HepG2 (cell line): ENCODE data around the gene SMARCA4. TPM values are rescaled to one million over a fixed set of nuclear protein-coding genes. Genes with fewer than 3 reads are reported as not detected.

ENCODE experiments used
- ATAC-seq: fragments of 200-7000 bp; cut with Tn5 transposase; 3 replicates; pipeline ENCODE4 v1.9.1; 2020; ENCODE audit warnings: mild to moderate bottlenecking, moderate library complexity
- BruUV-seq: library from RNA; stranded (reverse); fragments of 400-500 nt; replicated peaks from 2 replicates; lab custom pipeline; 2021; lab: Mats Ljungman, UMichigan
- CTCF ChIA-PET: fragments of 300-600 bp; formaldehyde crosslinking; extraction: SDS; loops from one replicate; lab custom pipeline; 2021; ENCODE audit warnings: low total read pairs, inconsistent platforms, low intra/inter-chr PET ratio; lab: Yijun Ruan, JAX
- POLR2A ChIA-PET: fragments of 350-600 bp; sonication (Branson Sonifier 250); formaldehyde crosslinking; loops from one replicate; lab custom pipeline; 2020; ENCODE audit warnings: antibody characterized with exemption, inconsistent platforms; lab: Yijun Ruan, JAX
- DNase-seq: peaks from one replicate; pipeline ENCODE4 v3.0.0-alpha.2; 2015; ENCODE audit warnings: low spot score
- FAIRE-seq: peaks from 3 replicates; lab custom pipeline; 2011; peaks lifted over from hg19 to GRCh38; lab: Jason Lieb, UNC
- H2AFZ ChIP-seq: one replicate; pipeline ENCODE4 v1.6.1; 2011; ENCODE audit warnings: low read length, inconsistent platforms
- H3K27ac ChIP-seq: fragments of 300-600 bp; 3 replicates; pipeline ENCODE4 v1.8.0; 2011; ENCODE audit warnings: mixed run types, mild to moderate bottlenecking, mixed read lengths, low read length, inconsistent platforms; ENCODE audit not compliant: insufficient read depth; ENCODE audit errors: extremely low read length
- H3K27me3 ChIP-seq, 2 experiments: fragments of 200-600 bp in 1 of 2; 2 replicates in 1 of 2; 3 replicates in 1 of 2; pipeline versions ENCODE4 v1.6.0 to v1.8.0; 2011; ENCODE audit warnings: low read length in 2 of 2, mild to moderate bottlenecking in 2 of 2, moderate library complexity in 2 of 2, inconsistent platforms in 1 of 2; ENCODE audit not compliant: insufficient read depth in 2 of 2, control insufficient read depth in 1 of 2
- H3K36me3 ChIP-seq, 2 experiments: fragments of 200-600 bp in 1 of 2; replicated peaks in 1 of 2; 2 replicates in 1 of 2; 3 replicates in 1 of 2; pipeline versions ENCODE4 v1.5.1 to v1.8.0; 2011; ENCODE audit warnings: low read length in 2 of 2, inconsistent platforms in 1 of 2; ENCODE audit not compliant: insufficient read depth in 2 of 2, control insufficient read depth in 1 of 2
- H3K4me1 ChIP-seq: 2 replicates; pipeline ENCODE4 v1.5.1; 2012; ENCODE audit warnings: low read length, inconsistent platforms; ENCODE audit not compliant: insufficient read depth
- H3K4me2 ChIP-seq: 2 replicates; pipeline ENCODE4 v1.6.0; 2011; ENCODE audit warnings: low read depth, low read length, inconsistent platforms
- H3K4me3 ChIP-seq, 3 experiments: fragments of 200-600 bp in 1 of 3; sonication (generic), shearing (Covaris generic) in 1 of 3; replicated peaks in 1 of 3; 2 replicates each; pipeline ENCODE4 v1.5.1; 2011 to 2016; ENCODE audit warnings: low read length in 3 of 3, inconsistent platforms in 2 of 3, low read depth in 2 of 3, mild to moderate bottlenecking in 2 of 3, control low read depth in 1 of 3, mixed read lengths in 1 of 3; ENCODE audit not compliant: insufficient read depth in 1 of 3
- H3K79me2 ChIP-seq: one replicate; pipeline ENCODE4 v1.6.1; 2011; ENCODE audit warnings: low read length, inconsistent platforms; ENCODE audit not compliant: insufficient read depth
- H3K9ac ChIP-seq: 2 replicates; pipeline ENCODE4 v1.6.0; 2011; ENCODE audit warnings: mild to moderate bottlenecking, low read depth, low read length, inconsistent platforms; ENCODE audit not compliant: insufficient read depth
- H3K9me3 ChIP-seq: 2 replicates; pipeline ENCODE4 v1.5.1; 2012; ENCODE audit warnings: mild to moderate bottlenecking, low read length
- H4K20me1 ChIP-seq: 2 replicates; pipeline ENCODE4 v1.6.0; 2011; ENCODE audit warnings: inconsistent platforms, mild to moderate bottlenecking, low read length, moderate library complexity; ENCODE audit not compliant: insufficient read depth
- FOSL1 ChIP-seq: sonication (generic); formaldehyde crosslinking; IDR thresholded peaks from 2 replicates; pipeline ENCODE4 v1.9.0; 2021; ENCODE audit warnings: missing genetic modification reagents, borderline replicate concordance
- HNF4A ChIP-seq: sonication (generic); formaldehyde crosslinking; IDR thresholded peaks from 2 replicates; pipeline ENCODE4 v1.4.0; 2020; ENCODE audit warnings: missing genetic modification reagents
- MED1 ChIP-seq: sonication (generic); formaldehyde crosslinking; IDR thresholded peaks from 2 replicates; pipeline ENCODE4 v1.4.0; 2020; ENCODE audit warnings: missing genetic modification reagents
- MEIS2 ChIP-seq: sonication (generic); formaldehyde crosslinking; IDR thresholded peaks from 2 replicates; pipeline ENCODE4 v1.9.0; 2021; ENCODE audit warnings: mild to moderate bottlenecking, missing genetic modification reagents
- MTA1 ChIP-seq: sonication (generic); formaldehyde crosslinking; IDR thresholded peaks from 2 replicates; pipeline ENCODE4 v1.4.0; 2020; ENCODE audit warnings: missing genetic modification reagents, mild to moderate bottlenecking, borderline replicate concordance
- NR2F1 ChIP-seq, 2 experiments: fragments of 450-650 bp in 1 of 2; formaldehyde crosslinking in 1 of 2; IDR thresholded peaks; 2 replicates each; pipeline versions ENCODE4 v1.5.0 to v1.6.1; 2016 to 2020; ENCODE audit warnings: mild to moderate bottlenecking in 1 of 2, missing compliant biosample characterization in 1 of 2, missing genetic modification reagents in 1 of 2, moderate library complexity in 1 of 2
- NR2F2 ChIP-seq: IDR thresholded peaks from 2 replicates; pipeline ENCODE4 v1.6.1; 2012; ENCODE audit warnings: low read depth, inconsistent platforms, borderline replicate concordance
- RARA ChIP-seq: IDR thresholded peaks from 2 replicates; pipeline ENCODE4 v1.6.1; 2016; ENCODE audit warnings: missing genetic modification reagents, missing compliant biosample characterization
- RBM22 ChIP-seq: fragments of 200-400 bp; formaldehyde crosslinking; optimal IDR thresholded peaks from 2 replicates; pipeline ENCODE3; 2017; ENCODE audit warnings: mild to moderate bottlenecking, low read length, moderate library complexity
- RXRA ChIP-seq: sonication (generic); formaldehyde crosslinking; IDR thresholded peaks from 2 replicates; pipeline ENCODE4 v1.5.1; 2020; ENCODE audit warnings: missing genetic modification reagents
- RXRB ChIP-seq: IDR thresholded peaks from 2 replicates; pipeline ENCODE4 v1.6.1; 2016; ENCODE audit warnings: borderline replicate concordance, missing genetic modification reagents, missing compliant biosample characterization
- SAP130 ChIP-seq: IDR thresholded peaks from 2 replicates; pipeline ENCODE4 v1.6.1; 2016; ENCODE audit warnings: low read depth
- SOX6 ChIP-seq, 2 experiments: fragments of 450-650 bp in 1 of 2; sonication (generic) in 1 of 2; formaldehyde crosslinking in 1 of 2; IDR thresholded peaks; 2 replicates each; pipeline versions ENCODE4 v1.4.0 to v1.6.1; 2017 to 2020; ENCODE audit warnings: antibody characterized with exemption in 1 of 2, mild to moderate bottlenecking in 1 of 2, missing genetic modification reagents in 1 of 2
- ZEB1 ChIP-seq: IDR thresholded peaks from 2 replicates; pipeline ENCODE4 v1.6.1; 2012; ENCODE audit warnings: mild to moderate bottlenecking, low read depth, inconsistent platforms; ENCODE audit not compliant: insufficient replicate concordance
- ZNF24 ChIP-seq: fragments of 450-650 bp; IDR thresholded peaks from 2 replicates; pipeline ENCODE4 v1.6.1; 2017; ENCODE audit warnings: antibody characterized with exemption, mild to moderate bottlenecking
- ZNF292 ChIP-seq: sonication (generic); formaldehyde crosslinking; IDR thresholded peaks from 2 replicates; pipeline ENCODE4 v1.8.1; 2022; ENCODE audit warnings: mild to moderate bottlenecking, low read depth, missing genetic modification reagents, borderline replicate concordance
- ZNF562 ChIP-seq: sonication (generic); formaldehyde crosslinking; IDR thresholded peaks from 2 replicates; pipeline ENCODE4 v1.8.0; 2022; ENCODE audit warnings: missing genetic modification reagents, borderline replicate concordance
- WGBS: methylation state at CpG from one replicate; pipeline ENCODE4 v1.1.6; 2017; ENCODE audit warnings: low lambda C conversion rate; 5-methylcytosine and 5-hydroxymethylcytosine counted together
- in situ Hi-C: cut with HindIII; loops from 2 replicates; pipeline ENCODE4 v1.10.0; 2017; ENCODE audit warnings: low pct_unique_long_range_greater_than_20kb; ENCODE audit not compliant: extremely low pct_ligation_motif_present
- intact Hi-C: fragments of 100-400 bp; cut with micrococcal nuclease; formaldehyde crosslinking; loops from one replicate; pipeline ENCODE4 v1.10.0; 2022; ENCODE audit not compliant: unreplicated experiment
- polyA plus RNA-seq, 8 experiments: library from polyadenylated mRNA; depleted of rRNA in 3 of 8; stranded (reverse) in 7 of 8; unstranded in 1 of 8; fragments of >200 nt; fragmentation: Illumina TruSeq in 4 of 8; extraction: Trizol in 4 of 8; gene quantifications; 2 replicates each; pipeline versions ENCODE4 v1.2.1 to v1.2.3, GENCODE V29; 2011 to 2016; ENCODE audit warnings: low read depth in 4 of 8, missing spikeins in 1 of 8, mixed read lengths in 1 of 8; ENCODE audit not compliant: insufficient read depth in 1 of 8
- total RNA-seq, 5 experiments: library from RNA; depleted of rRNA; stranded (reverse); fragments of >200 nt; fragmentation: Illumina TruSeq; extraction: Trizol; gene quantifications; 2 replicates each; pipeline ENCODE4 v1.2.3, GENCODE V29; 2016; ENCODE audit warnings: low read depth in 1 of 5
- TF ChIP-seq, protein P1 (sequence below): IDR thresholded peaks from 2 replicates; pipeline ENCODE4 v1.4.0; 2020; ENCODE audit warnings: mild to moderate bottlenecking, missing genetic modification reagents
- TF ChIP-seq, protein P2 (sequence below): sonication (generic); formaldehyde crosslinking; IDR thresholded peaks from 2 replicates; pipeline ENCODE4 v1.5.0; 2020; ENCODE audit warnings: missing genetic modification reagents, mild to moderate bottlenecking, borderline replicate concordance

SMARCA4 gene
- total and polyA plus RNA-seq, 2 of the 13 experiments (the other 11 are each of a cell fraction or from before 2014, with no cell fraction given), result 25.4 to 45.9 TPM

DNA sequence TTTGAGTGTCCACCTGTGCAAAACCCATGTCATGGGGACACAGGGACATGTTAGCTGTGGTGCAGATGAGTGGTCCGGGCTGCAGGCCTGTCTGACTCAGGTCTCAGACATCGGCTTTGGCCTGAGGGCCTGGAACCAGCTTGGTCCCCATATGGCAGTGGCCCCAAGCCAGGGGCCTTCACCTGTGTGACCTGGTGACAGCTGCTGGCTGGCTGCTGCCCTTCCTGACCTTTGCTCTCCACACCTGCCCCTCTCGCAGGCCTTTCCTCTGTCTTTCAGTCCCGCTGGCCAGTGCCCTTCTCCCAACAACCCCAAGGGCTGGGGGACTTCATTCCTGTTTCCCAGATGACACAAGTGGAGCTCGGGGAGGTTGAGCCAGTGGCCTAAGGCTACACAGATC, 105.5 kb downstream of the SMARCA4 start:
- no peak for FAIRE-seq
- Histone ChIP-seq H3K4me3 (no peak overlapping the region), H3K27me3 (no peaks in the 10 kb centered on the region), H3K36me3 (0 out of 5 replicates have a peak, but pooled peaks cover 0 to 2% of the 10 kb centered on the region in 2 experiments), H3K9ac (no peak overlapping the region), H4K20me1 (no peaks in the 10 kb centered on the region), H3K4me2 (0 out of 2 replicates have a peak overlapping the region, but pooled peaks have one; percentile 9), H3K9me3 (no peaks in the 10 kb centered on the region), H3K79me2 (no peaks in the 10 kb centered on the region), H3K4me1 (peaks cover 41% of the 10 kb centered on the region), H3K27ac (no peak overlapping the region), H2AFZ (no peak overlapping the region)
- ATAC-seq, result peak; percentile 57
- no TSS peak for BruUV-seq
- in situ Hi-C loops (no loop called here), intact Hi-C loops (no loop called here)
- POLR2A ChIA-PET, result interaction anchor here (0.9 to 1.3 kb wide), 2 partner anchors 23 to 129 kb away, joined by 3 read pairs; partner anchors contain the start of gene LDLR
- no peak for DNase-seq
- CTCF ChIA-PET, result no interaction called here
- 38% methylated on average over 3 of the region's 5 CpGs for WGBS
- peak; percentile 39 for TF ChIP-seq RBM22
- TF ChIP-seq FOSL1 (CRISPR knock-in tag), result no peak
- TF ChIP-seq ZNF24, result no peak
- TF ChIP-seq ZNF562 (CRISPR knock-in tag), result no peak
- TF ChIP-seq, protein P1, sequence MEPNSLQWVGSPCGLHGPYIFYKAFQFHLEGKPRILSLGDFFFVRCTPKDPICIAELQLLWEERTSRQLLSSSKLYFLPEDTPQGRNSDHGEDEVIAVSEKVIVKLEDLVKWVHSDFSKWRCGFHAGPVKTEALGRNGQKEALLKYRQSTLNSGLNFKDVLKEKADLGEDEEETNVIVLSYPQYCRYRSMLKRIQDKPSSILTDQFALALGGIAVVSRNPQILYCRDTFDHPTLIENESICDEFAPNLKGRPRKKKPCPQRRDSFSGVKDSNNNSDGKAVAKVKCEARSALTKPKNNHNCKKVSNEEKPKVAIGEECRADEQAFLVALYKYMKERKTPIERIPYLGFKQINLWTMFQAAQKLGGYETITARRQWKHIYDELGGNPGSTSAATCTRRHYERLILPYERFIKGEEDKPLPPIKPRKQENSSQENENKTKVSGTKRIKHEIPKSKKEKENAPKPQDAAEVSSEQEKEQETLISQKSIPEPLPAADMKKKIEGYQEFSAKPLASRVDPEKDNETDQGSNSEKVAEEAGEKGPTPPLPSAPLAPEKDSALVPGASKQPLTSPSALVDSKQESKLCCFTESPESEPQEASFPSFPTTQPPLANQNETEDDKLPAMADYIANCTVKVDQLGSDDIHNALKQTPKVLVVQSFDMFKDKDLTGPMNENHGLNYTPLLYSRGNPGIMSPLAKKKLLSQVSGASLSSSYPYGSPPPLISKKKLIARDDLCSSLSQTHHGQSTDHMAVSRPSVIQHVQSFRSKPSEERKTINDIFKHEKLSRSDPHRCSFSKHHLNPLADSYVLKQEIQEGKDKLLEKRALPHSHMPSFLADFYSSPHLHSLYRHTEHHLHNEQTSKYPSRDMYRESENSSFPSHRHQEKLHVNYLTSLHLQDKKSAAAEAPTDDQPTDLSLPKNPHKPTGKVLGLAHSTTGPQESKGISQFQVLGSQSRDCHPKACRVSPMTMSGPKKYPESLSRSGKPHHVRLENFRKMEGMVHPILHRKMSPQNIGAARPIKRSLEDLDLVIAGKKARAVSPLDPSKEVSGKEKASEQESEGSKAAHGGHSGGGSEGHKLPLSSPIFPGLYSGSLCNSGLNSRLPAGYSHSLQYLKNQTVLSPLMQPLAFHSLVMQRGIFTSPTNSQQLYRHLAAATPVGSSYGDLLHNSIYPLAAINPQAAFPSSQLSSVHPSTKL (CRISPR knock-in tag), result 0 out of 2 replicates have a peak, but pooled peaks have one; percentile 40
- 0 out of 2 replicates have a peak, but pooled peaks have one; percentile 23 for TF ChIP-seq ZNF292 (CRISPR knock-in tag)
- peak; percentile 81 for TF ChIP-seq NR2F2
- TF ChIP-seq RARA, result peak; percentile 88
- TF ChIP-seq RXRA, result peak; percentile 72; the same call in 1 of the 2 replicates
- peak; percentile 61 for TF ChIP-seq SAP130 (CRISPR knock-in tag)
- 0 out of 2 replicates have a peak, but pooled peaks have one; percentile 24 for TF ChIP-seq MEIS2 (CRISPR knock-in tag)
- peak; percentile 77 to 87; a peak in 3 of 4 replicates for TF ChIP-seq NR2F1 (CRISPR knock-in tag; IDR thresholded peaks at IDR 0.05)
- 0 out of 2 replicates have a peak, but pooled peaks have one; percentile 32 for TF ChIP-seq MED1 (CRISPR knock-in tag)
- TF ChIP-seq SOX6 (IDR thresholded peaks at IDR 0.05), result no peak
- TF ChIP-seq SOX6 (CRISPR knock-in tag; IDR thresholded peaks at IDR 0.05), result peak; percentile 45
- TF ChIP-seq, protein P2, sequence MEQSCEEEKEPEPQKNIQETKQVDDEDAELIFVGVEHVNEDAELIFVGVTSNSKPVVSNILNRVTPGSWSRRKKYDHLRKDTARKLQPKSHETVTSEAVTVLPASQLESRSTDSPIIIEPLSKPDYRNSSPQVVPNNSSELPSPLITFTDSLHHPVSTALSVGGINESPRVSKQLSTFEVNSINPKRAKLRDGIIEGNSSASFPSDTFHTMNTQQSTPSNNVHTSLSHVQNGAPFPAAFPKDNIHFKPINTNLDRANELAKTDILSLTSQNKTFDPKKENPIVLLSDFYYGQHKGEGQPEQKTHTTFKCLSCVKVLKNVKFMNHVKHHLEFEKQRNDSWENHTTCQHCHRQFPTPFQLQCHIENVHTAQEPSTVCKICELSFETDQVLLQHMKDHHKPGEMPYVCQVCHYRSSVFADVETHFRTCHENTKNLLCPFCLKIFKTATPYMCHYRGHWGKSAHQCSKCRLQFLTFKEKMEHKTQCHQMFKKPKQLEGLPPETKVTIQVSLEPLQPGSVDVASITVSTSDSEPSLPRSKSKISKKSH (CRISPR knock-in tag), result 0 out of 2 replicates have a peak, but pooled peaks have one; percentile 22
- 0 out of 2 replicates have a peak, but pooled peaks have one; percentile 48 for TF ChIP-seq MTA1 (CRISPR knock-in tag)
- TF ChIP-seq HNF4A (CRISPR knock-in tag), result peak; percentile 83
- TF ChIP-seq RXRB (CRISPR knock-in tag), result peak; percentile 63
- TF ChIP-seq ZEB1, result peak; percentile 69
